OCI-M2 (cell line): Measurements from ENCODE around the gene MTNR1B.

ENCODE experiments used
- DNase-seq: peaks from one replicate; lab custom pipeline; 2025; ENCODE audit not compliant: unreplicated experiment; lab: John Stamatoyannopoulos, UW

MTNR1B gene

GRCh38 chr11:92977401-92977800 is 8.0 kb downstream of the MTNR1B start:
- DNase-seq: no peak

- no peak for DNase-seq
These were observed 9.0 kb downstream of the MTNR1B start for GRCh38 chr11:92978271-92979111.

DNA sequence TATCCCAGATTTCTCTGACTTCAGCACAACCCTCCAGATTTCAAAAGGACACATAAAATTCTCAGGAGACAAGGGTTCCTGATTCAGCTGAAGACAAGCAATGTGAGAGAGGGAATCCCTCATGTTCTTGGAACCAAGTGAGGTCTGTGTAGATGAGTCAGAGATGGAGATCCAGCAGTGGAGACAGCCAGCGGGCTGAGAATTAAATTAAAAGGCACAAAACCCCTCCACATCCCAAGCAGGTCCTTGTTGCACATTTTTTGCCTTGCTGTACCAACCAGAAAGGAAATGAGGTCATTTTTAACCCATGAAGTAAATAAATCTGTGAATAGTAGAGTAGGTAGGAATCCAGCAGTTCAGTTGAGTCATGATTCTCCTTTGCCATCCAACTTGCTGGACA is 9.7 kb downstream of the MTNR1B start:
- DNase-seq: no peak

DNA sequence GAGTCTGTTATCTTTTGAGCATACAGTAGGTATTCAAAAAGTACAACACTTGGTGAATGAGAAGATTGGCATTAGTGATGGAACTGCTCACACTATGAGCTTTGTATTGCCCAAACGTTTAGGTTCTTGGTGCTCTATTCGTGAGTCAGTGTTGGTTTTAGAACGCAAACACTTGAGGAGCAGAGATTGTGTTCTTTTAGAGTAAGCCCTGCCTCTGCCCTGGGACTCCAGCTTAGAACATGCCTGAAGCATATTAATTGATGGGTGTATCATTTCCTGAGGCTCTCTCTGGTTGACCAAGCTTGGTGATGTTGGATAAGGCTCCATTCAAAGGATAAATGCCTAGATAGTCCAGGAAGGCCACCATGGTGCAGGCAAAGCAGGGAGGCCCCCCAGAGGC is 10.9 kb downstream of the MTNR1B start:
- DNase-seq: no peak

DNA sequence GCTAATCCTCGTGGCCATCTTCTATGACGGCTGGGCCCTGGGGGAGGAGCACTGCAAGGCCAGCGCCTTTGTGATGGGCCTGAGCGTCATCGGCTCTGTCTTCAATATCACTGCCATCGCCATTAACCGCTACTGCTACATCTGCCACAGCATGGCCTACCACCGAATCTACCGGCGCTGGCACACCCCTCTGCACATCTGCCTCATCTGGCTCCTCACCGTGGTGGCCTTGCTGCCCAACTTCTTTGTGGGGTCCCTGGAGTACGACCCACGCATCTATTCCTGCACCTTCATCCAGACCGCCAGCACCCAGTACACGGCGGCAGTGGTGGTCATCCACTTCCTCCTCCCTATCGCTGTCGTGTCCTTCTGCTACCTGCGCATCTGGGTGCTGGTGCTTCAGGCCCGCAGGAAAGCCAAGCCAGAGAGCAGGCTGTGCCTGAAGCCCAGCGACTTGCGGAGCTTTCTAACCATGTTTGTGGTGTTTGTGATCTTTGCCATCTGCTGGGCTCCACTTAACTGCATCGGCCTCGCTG is 12.1 kb downstream of the MTNR1B start:
- DNase-seq: no peak

DNA sequence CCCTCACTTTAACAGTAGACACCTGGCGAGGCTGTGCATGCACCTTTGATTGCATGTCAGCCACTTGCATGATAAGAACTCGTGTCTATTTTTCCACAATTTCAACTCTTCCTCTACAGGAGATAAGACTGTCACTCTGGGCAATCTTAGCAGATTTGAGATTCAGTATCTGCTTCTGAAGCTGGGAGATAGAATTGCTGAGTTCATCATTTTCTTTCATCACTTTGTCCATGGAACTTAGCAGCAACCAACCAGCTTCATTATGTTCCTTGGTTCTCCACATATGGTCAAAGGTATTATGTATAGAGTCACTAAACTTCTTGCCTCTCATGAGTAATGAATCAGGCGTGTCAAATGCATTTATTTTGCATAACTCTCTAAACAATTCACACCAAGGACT is 17.1 kb downstream of the MTNR1B start:
- no peak for DNase-seq

GRCh38 chr11:92993004-92993403 is 23.6 kb downstream of the MTNR1B start:
- DNase-seq: no peak

- DNase-seq: peak; percentile 29
These were observed 31.3 kb downstream of the MTNR1B start for GRCh38 chr11:93000511-93001476.

DNA sequence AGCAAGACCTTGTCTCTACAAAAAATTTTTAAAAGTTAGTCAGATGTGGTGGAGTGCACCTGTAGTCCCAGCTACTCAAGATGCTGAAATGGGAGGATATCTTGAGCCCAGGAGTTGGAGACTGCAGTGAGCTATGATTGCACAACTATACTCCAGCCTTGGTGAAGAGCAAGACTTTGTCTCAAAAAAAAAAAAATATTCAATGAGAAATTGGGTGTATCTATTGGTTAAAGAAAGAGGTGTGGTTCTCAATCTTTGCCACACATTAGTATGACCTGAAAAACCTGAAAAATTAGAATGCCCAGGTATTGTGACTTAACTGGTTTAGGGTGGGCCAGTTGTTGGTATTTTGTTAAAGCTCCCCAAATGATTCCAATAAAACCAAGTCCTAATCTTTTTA is 32.4 kb downstream of the MTNR1B start:
- DNase-seq: no peak

GRCh38 chr11:93002380-93002779 is 32.9 kb downstream of the MTNR1B start:
- no peak for DNase-seq

DNA sequence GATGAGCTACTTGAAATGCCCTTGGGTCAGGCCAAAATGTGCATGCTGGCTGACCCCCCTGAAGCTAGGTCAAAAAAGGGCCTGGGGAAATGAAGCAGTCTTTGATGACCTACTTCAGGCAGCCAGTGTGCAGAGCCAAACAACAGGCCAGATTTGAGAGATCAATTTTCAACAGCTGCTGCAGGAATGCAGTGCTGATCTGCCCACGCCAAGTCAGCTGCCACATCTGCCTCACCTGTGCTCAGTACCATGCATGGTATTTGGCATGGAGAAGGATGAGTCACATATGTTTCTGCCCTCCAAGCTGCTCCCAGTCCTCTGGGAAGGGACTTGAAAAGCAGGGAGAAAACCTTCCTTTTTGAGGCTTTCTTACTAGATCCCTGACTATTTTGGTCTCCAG is 35.8 kb downstream of the MTNR1B start:
- DNase-seq: no peak

DNA sequence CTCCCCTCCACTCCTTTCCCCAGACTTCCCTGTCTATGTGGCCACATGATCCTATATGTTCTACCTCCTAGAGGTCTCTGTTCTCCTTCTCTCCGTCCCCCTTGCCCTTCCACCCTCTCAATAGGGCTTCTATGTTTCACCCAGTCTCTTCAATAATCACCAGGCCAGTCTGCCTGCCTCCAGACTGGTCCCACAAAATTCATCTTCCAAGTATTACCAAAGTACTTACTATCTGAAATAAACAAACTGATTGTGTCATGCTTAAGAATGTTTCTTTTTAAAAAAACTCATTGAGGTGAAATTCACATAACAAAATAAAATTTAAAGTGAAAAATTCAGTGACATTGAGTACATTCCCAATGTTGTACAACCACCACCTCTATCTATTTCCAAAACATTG is 44.2 kb downstream of the MTNR1B start:
- no peak for DNase-seq

DNA sequence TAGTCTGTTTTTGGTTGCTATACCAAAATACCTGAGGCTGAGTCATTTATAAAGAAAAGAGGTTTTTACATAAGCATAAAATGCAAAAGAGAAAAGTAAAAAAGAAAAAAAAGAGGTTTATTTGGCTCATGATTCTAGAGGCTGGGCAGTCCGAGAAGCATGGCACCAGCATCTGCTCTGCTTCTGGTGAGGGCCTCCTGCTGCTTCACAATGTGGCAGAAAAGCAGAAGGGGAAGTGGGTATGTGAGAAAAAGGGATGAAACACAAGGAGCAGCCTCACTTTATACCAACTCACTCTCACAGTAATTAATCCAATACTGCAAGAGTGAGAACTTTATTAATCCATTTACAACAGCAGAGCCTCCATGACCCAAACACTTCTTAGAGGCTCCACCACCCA is 47.1 kb downstream of the MTNR1B start:
- DNase-seq: no peak

GRCh38 chr11:93017821-93018690 is 48.6 kb downstream of the MTNR1B start:
- no peak for DNase-seq

DNA sequence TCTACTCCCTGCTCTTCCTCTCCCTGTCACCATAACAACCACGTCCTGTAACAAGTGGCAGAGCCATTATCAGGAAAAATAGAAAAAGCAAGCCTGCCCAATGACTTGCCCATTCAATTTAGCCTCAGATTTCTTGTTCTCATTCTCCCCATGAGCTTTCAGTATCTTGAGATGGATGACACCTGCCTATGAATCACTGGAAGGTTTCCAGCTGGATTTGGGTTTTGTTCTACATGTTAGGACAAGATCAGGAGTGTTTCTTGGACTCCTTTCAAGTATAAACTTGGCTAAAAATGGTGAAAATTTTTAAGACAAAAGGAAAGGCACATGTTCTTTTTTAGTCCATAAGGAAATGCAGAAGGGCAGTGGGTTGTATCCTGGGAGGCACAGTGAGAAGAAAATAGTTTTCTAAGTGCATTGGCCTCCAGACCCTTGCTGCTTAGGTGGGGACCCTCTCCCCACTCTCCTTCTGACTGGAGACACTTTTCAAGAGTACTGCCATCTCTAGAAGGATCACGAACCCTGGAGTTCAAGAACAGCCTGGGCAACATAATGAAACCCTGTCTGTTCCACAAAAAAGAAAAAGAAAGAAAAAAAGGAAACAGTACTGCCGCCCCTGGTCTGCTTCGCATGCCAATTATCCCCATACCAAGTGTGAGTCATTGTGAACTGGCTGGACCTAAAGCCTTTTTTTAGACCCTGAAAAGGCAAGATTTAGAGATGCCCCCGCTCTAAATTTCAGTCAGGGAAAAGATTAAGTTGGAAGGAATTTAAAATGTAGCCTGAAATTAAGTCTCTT is 51.0 kb downstream of the MTNR1B start:
- no peak for DNase-seq

DNA sequence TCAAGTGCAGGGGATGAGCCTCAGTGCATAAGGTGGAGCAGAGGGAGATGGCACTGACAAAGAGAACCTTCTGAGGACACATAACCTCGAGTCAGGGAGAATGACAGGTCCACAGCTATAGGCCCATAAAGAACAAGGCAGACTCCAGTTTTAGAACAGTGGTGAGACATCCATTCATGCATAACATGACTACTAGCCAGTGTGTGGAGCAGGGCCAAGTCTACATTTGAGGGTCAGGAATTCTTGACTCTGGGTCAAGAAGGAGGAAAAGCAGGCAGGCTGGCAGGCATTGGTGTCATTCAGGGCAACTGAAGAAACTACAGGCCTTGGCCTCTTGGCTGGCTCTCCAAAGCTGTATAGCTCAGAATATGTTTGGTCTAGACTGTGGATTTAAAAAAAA is 54.9 kb downstream of the MTNR1B start:
- no peak for DNase-seq

DNA sequence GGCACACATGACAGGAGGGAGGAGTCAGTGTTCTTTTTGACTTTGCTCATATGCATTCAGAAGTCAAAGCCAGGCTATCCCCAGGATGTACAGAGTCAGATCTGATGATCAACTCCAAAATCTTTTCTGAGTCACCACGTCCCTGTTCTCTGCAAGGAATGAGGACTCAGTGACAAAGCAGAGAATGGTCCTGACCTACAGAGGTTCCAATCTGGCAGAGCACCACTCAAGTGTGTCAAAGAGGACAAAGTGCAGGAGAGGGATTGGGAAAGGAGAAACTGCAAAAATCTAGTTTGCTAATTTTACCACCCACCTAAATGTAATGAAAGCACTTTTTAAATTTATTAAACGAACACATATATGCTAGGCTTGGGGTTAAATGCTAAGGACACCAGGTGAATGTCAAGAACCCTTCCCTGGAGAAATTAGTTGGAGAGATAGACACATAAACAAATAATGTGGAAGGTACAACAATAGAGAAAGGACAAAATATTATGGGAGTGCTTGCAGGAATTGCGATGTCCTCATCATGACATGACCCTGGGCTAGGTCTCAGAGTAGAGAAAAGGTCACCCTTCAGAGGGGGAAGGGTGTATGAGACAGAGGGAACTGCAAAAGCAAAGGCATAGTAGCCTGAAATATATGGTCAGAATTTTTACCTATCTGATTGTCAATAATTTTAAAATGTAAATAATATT is 56.3 kb downstream of the MTNR1B start:
- no peak for DNase-seq

- DNase-seq: no peak
These were observed 59.6 kb downstream of the MTNR1B start for GRCh38 chr11:93028960-93029522.

DNA sequence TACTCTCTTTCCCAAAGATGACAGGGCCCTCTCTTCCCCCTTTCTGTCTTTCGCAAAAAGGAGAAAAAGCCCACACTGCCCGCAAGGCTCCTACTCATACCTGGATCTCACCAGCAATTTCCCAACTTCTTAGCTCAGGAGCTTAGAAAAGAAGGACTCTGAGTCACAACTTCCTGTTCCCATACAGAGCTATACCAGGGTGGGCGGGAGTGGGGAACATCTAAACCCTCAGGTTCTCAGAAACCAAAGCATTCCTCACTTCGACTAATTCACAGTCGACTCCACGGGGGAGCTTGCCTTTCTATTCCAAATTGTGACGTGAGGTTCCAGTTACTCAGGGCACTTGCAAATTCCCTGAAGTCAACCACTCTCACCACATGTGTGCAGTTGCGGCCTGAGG is 61.9 kb downstream of the MTNR1B start:
- no peak for DNase-seq
